Astrocyte (in vitro differentiated cells and primary cell): ENCODE results near the gene TSBP1.

Experiments
- EZH2 ChIP-seq: IDR thresholded peaks from 2 replicates; pipeline ENCODE4 v1.6.1; 2012; ENCODE audit warnings: mild to moderate bottlenecking, low read length, inconsistent platforms; ENCODE audit not compliant: insufficient read depth
- TF ChIP-seq, protein P1 (sequence below): IDR thresholded peaks from 2 replicates; pipeline ENCODE4 v1.5.1; 2011; ENCODE audit warnings: low read depth, mild to moderate bottlenecking, inconsistent platforms, low read length, moderate library complexity; ENCODE audit not compliant: insufficient read depth

DNA sequence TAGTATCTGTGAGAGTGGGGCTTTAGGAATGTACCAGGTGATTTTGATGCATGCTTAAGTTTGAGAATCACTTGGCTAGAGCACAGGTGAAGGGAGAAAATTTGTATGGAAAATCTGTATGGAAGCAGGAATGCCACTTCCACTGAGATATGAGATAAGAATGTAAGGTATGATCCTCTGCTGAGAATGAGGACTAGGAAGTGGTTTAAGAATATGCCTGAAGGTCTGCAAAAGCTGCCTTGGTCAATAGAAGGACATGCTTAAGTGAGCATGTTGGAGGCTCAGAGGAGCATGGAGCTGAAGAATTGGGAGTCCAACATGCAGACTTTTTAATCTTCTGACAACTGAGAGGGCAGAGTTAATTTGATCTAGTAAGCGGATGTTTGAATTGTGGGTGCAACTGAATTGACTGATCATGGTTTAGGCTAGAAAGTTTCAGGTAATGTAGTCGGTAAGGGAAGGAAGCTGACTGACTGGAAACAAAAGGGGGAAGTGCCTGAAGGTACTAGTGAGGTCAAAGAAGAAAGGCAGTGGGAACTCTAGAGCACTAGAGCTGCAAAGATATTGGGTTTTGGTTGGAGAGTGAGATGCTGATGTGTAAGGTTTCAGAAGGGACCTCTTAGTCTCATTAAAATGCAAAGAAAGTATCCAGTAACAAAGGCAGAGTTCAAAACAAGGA, 119.2 kb downstream of the TSBP1 start:
- TF ChIP-seq, protein P1, sequence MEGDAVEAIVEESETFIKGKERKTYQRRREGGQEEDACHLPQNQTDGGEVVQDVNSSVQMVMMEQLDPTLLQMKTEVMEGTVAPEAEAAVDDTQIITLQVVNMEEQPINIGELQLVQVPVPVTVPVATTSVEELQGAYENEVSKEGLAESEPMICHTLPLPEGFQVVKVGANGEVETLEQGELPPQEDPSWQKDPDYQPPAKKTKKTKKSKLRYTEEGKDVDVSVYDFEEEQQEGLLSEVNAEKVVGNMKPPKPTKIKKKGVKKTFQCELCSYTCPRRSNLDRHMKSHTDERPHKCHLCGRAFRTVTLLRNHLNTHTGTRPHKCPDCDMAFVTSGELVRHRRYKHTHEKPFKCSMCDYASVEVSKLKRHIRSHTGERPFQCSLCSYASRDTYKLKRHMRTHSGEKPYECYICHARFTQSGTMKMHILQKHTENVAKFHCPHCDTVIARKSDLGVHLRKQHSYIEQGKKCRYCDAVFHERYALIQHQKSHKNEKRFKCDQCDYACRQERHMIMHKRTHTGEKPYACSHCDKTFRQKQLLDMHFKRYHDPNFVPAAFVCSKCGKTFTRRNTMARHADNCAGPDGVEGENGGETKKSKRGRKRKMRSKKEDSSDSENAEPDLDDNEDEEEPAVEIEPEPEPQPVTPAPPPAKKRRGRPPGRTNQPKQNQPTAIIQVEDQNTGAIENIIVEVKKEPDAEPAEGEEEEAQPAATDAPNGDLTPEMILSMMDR, result no peak
- TF ChIP-seq EZH2, result no peak
